GM18499 (cell line): ENCODE results near the gene CDHR4.

Experiments
- ATAC-seq: cut with Tn5 transposase; IDR thresholded peaks from one replicate; pipeline ENCODE4 v1.9.1; 2021; ENCODE audit warnings: moderate number of reproducible peaks; ENCODE audit not compliant: insufficient read depth, unreplicated experiment

Gene CDHR4

GRCh38 chr3:49804141-49805041, 4.7 kb upstream of the CDHR4 start:
- no peak for ATAC-seq

GRCh38 chr3:49803465-49804140, 3.9 kb upstream of the CDHR4 start:
- ATAC-seq: no peak

- peak; percentile 35 for ATAC-seq
Measured at GRCh38 chr3:49802719-49803464, 3.2 kb upstream of the CDHR4 start, which contains the start of gene INKA1. Gene INKA1, plus strand, starts transcription at chr3:49803261. Its CDS starts 132 bp downstream, at chr3:49803393.

DNA sequence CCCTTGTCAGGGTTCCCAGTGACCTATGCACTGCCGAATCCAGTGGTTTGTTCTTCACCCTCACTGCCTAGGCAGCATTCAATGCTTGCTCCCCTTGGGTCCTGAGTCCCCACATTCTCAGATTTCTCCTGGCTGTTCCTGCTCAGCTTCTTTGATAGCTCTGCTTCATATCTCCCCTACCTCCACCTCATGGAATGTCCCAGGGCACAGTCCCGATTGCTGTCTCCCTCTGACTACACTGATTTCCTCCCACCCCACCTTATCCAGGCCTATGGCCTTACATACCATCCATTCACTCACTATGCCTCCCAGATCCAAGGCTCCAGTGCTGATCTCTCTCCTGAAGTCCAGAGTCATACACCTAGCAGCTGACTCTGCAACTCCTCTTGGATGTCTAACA, 1.5 kb upstream of the CDHR4 start:
- no peak for ATAC-seq

GRCh38 chr3:49799105-49799504, 568 bp downstream of the CDHR4 start:
- no peak for ATAC-seq

- no peak for ATAC-seq
Measured at GRCh38 chr3:49794926-49795905, 4.5 kb downstream of the CDHR4 start.

DNA sequence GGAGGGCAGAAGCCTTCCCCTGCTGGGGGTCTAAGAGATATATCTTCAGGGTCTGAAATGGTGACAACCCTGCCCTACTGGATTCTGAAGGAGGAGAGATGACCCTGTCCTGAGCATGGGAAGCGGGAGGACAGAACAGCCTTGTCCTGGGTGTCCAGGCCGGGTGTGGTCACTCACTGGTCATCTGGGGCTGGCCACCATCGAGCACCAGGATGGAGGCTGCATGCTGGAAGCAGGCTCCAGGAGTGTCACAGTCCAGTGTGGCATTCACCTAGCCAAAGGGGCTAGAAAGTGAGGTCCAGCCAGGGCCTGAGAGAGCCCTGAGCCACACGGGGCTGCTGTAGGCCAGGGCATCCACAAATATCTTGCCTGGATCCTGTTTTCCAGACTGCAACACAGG, 5.2 kb downstream of the CDHR4 start:
- ATAC-seq: no peak

DNA sequence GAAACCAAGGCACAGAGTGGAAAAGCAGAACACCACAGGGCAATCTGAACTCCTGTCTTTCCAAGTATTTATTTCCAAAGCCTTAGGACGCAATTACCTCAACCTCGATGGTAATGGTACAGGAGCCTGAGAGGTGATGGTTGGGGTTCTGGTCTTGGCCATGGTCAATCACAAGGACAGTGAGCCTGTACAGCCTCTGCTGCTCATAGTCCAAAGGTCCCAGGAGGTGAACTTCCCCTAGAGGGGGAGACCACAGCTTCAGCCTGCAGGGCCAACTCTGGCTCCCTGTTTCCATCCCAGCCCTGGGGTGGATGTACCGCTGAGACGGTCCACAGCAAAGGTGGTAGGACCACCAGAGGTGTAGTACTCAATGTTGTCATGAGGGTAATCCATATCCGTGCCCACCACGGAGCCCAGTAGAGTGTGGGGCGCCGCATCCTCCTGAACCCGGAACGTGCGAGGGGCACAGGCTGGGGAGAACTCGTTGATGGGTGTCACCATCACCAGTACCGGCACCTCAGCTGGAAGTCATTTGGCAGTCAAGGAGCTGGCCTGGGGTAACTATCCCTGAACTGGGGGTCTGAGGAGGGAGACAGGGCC, 6.1 kb downstream of the CDHR4 start:
- ATAC-seq: no peak

- ATAC-seq: no peak
Measured at GRCh38 chr3:49792371-49793150, 7.1 kb downstream of the CDHR4 start.

DNA sequence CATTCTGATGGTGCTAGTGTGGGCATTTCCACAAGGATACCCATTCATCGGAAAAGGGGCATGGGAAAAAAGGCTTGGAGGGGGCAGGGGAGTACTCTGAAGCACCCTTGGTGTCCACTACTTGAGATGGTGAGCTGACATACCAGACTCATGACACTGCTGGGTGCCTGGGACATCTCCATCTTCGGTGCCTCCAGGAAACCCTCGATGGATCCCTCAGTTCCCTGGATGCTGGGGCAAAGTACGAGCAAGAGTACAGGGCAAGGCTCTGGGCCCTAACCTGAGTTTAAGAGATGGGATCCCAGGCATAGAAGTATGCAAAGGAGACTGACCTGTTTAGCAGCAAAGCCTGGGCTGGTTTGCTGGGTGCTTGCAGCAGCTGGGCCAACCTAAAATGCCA, 8.1 kb downstream of the CDHR4 start:
- ATAC-seq: no peak

GRCh38 chr3:49790626-49791411, 8.9 kb downstream of the CDHR4 start:
- ATAC-seq: no peak

GRCh38 chr3:49788056-49788455, 11.6 kb downstream of the CDHR4 start:
- ATAC-seq: no peak

- ATAC-seq: no peak
Measured at GRCh38 chr3:49787536-49787935, 12.1 kb downstream of the CDHR4 start.

DNA sequence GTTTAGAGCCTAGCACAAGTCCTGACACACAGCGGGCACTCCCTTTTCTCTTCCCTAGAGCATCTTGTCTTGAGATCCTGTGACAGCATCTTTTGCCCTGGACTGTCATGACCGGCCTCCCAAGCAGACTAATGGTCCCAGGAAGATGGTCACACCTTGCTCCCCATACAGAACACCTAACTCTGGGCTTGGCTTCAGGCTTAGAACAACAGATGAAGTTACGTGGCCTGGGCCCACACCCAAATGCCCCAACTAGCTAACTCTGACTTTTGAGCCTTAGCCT, 12.6 kb downstream of the CDHR4 start:
- ATAC-seq: no peak

- peak; percentile 92 for ATAC-seq
Measured at GRCh38 chr3:49786357-49787181, 13.1 kb downstream of the CDHR4 start, which contains the start of gene IP6K1. Gene IP6K1, minus strand, starts transcription at chr3:49786542. Its CDS starts 38,502 bp downstream, at chr3:49748040.

GRCh38 chr3:49785565-49786356, 13.9 kb downstream of the CDHR4 start:
- peak; percentile 4 for ATAC-seq
